Neural progenitor cell (in vitro differentiated cells): Measurements from ENCODE around the gene SNAPC4.

Experiments
- CTCF ChIP-seq: fragments of 200-600 bp; sonication (generic); IDR thresholded peaks from 2 replicates; pipeline ENCODE4 v1.5.1; 2017; ENCODE audit warnings: antibody characterized with exemption, mild to moderate bottlenecking
- EZH2 ChIP-seq: fragments of 200-600 bp; sonication (generic); IDR thresholded peaks from 2 replicates; pipeline ENCODE4 v1.6.1; 2017; ENCODE audit warnings: antibody characterized with exemption, mild to moderate bottlenecking, moderate library complexity

DNA sequence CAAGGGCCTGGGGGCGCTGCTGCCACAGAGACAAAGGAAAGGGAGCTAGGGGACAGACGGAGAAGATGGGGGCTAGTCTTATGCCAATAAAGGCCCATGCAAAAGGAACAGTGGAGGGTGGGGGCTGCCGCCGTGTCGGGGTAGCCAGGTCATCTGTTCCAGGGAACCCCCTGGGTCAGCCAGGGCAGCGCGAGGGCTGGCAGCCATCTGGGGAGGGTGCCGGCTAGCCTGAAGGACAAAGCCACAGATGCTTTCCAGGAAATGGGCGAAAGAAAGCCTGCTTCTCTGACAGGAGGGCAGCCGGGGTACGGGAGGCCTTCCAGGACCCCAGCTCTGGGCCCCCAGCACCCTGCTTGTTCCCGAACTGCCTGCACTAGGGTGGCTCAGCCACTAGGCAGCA lies 24.9 kb downstream of the SNAPC4 start:
- TF ChIP-seq EZH2 (no peak), CTCF (no peak)
